Activated naive CD8-positive, alpha-beta T cell (primary cell): ENCODE results near the gene SIDT2.
"Not testable (repeated sequence)": the region's sequence is repeated elsewhere in the genome, so short reads cannot be mapped to it uniquely, and the experiment has no call there.

ENCODE experiments used
- H3K27ac Mint-ChIP-seq: one replicate; pipeline ENCODE4 v1.8.0; 2021; ENCODE audit warnings: mixed read lengths
- H3K27me3 Mint-ChIP-seq: one replicate; pipeline ENCODE4 v1.8.0; 2021; ENCODE audit warnings: mixed read lengths
- H3K36me3 Mint-ChIP-seq: one replicate; pipeline ENCODE4 v1.8.0; 2021; ENCODE audit warnings: mixed read lengths
- H3K4me1 Mint-ChIP-seq: one replicate; pipeline ENCODE4 v1.8.0; 2021; ENCODE audit warnings: low read depth, mixed read lengths
- H3K4me3 Mint-ChIP-seq: one replicate; pipeline ENCODE4 v1.8.0; 2021; ENCODE audit warnings: mild to moderate bottlenecking, mixed read lengths
- H3K9me3 Mint-ChIP-seq: one replicate; pipeline ENCODE4 v1.8.0; 2021; ENCODE audit warnings: low read depth, mixed read lengths

The SIDT2 gene

GRCh38 chr11:117201658-117202305, 23.2 kb downstream of the SIDT2 start:
- H3K27me3 Mint-ChIP-seq: no peaks in the 10 kb centered on the region
- H3K9me3 Mint-ChIP-seq: no peaks in the 10 kb centered on the region
- peak overlapping the region; percentile 16 for H3K27ac Mint-ChIP-seq
- peaks cover 2% of the 10 kb centered on the region for H3K36me3 Mint-ChIP-seq
- no peak overlapping the region for H3K4me3 Mint-ChIP-seq
- no peaks in the 10 kb centered on the region for H3K4me1 Mint-ChIP-seq

GRCh38 chr11:117202386-117203068, 24.0 kb downstream of the SIDT2 start:
- Mint-ChIP-seq H3K27ac (no peak overlapping the region), H3K4me3 (no peak overlapping the region), H3K4me1 (no peaks in the 10 kb centered on the region), H3K27me3 (no peaks in the 10 kb centered on the region), H3K36me3 (peaks cover 2% of the 10 kb centered on the region), H3K9me3 (no peaks in the 10 kb centered on the region)

GRCh38 chr11:117203069-117203407, 24.5 kb downstream of the SIDT2 start:
- Mint-ChIP-seq H3K36me3 (peaks cover 2% of the 10 kb centered on the region), H3K4me1 (no peaks in the 10 kb centered on the region), H3K9me3 (no peaks in the 10 kb centered on the region), H3K27me3 (no peaks in the 10 kb centered on the region), H3K4me3 (no peak overlapping the region), H3K27ac (peak overlapping the region; percentile 41)

- H3K4me3 Mint-ChIP-seq: no peak overlapping the region
- peak overlapping the region; percentile 28 for H3K27ac Mint-ChIP-seq
- H3K9me3 Mint-ChIP-seq: no peaks in the 10 kb centered on the region
- H3K27me3 Mint-ChIP-seq: no peaks in the 10 kb centered on the region
- no peaks in the 10 kb centered on the region for H3K4me1 Mint-ChIP-seq
- H3K36me3 Mint-ChIP-seq: peaks cover 2% of the 10 kb centered on the region
Measured at GRCh38 chr11:117204283-117205080, 25.9 kb downstream of the SIDT2 start.

GRCh38 chr11:117205211-117205818, 26.8 kb downstream of the SIDT2 start:
- Mint-ChIP-seq H3K27me3 (no peaks in the 10 kb centered on the region), H3K4me1 (no peaks in the 10 kb centered on the region), H3K4me3 (no peak overlapping the region), H3K36me3 (peaks cover 2% of the 10 kb centered on the region), H3K9me3 (no peaks in the 10 kb centered on the region), H3K27ac (peak overlapping the region; percentile 34)

- not testable (repeated sequence) for H3K9me3 Mint-ChIP-seq, H3K36me3 Mint-ChIP-seq, H3K4me1 Mint-ChIP-seq, H3K4me3 Mint-ChIP-seq, H3K27me3 Mint-ChIP-seq, H3K27ac Mint-ChIP-seq
Measured at GRCh38 chr11:117206111-117206510, 27.6 kb downstream of the SIDT2 start.

- H3K36me3 Mint-ChIP-seq, H3K27me3 Mint-ChIP-seq, H3K4me1 Mint-ChIP-seq, H3K4me3 Mint-ChIP-seq, H3K27ac Mint-ChIP-seq, H3K9me3 Mint-ChIP-seq: not testable (repeated sequence)
Measured at GRCh38 chr11:117206859-117207258, 28.3 kb downstream of the SIDT2 start.

- H3K9me3 Mint-ChIP-seq, H3K36me3 Mint-ChIP-seq, H3K4me3 Mint-ChIP-seq, H3K27ac Mint-ChIP-seq, H3K4me1 Mint-ChIP-seq, H3K27me3 Mint-ChIP-seq: not testable (repeated sequence)
Measured at GRCh38 chr11:117207481-117207880, 28.9 kb downstream of the SIDT2 start.

GRCh38 chr11:117208710-117209109, 30.2 kb downstream of the SIDT2 start:
- not testable (repeated sequence) for H3K27ac Mint-ChIP-seq, H3K9me3 Mint-ChIP-seq, H3K36me3 Mint-ChIP-seq, H3K4me3 Mint-ChIP-seq, H3K27me3 Mint-ChIP-seq, H3K4me1 Mint-ChIP-seq

- not testable (repeated sequence) for H3K27ac Mint-ChIP-seq, H3K36me3 Mint-ChIP-seq, H3K4me1 Mint-ChIP-seq, H3K9me3 Mint-ChIP-seq, H3K27me3 Mint-ChIP-seq, H3K4me3 Mint-ChIP-seq
Measured at GRCh38 chr11:117209351-117210125, 31.0 kb downstream of the SIDT2 start.

GRCh38 chr11:117210620-117211019, 32.1 kb downstream of the SIDT2 start:
- H3K4me1 Mint-ChIP-seq: peaks cover 3% of the 10 kb centered on the region
- no peak overlapping the region for H3K4me3 Mint-ChIP-seq
- peak overlapping the region; percentile 47 for H3K27ac Mint-ChIP-seq
- H3K9me3 Mint-ChIP-seq: no peaks in the 10 kb centered on the region
- H3K36me3 Mint-ChIP-seq: peaks cover 7% of the 10 kb centered on the region
- H3K27me3 Mint-ChIP-seq: no peaks in the 10 kb centered on the region

- Mint-ChIP-seq H3K27me3 (no peaks in the 10 kb centered on the region), H3K36me3 (peaks cover 7% of the 10 kb centered on the region), H3K4me1 (peaks cover 3% of the 10 kb centered on the region), H3K27ac (peak overlapping the region; percentile 37), H3K9me3 (no peaks in the 10 kb centered on the region), H3K4me3 (no peak overlapping the region)
Measured at GRCh38 chr11:117212697-117213355, 34.3 kb downstream of the SIDT2 start.

GRCh38 chr11:117214404-117215110, 36.0 kb downstream of the SIDT2 start:
- Mint-ChIP-seq H3K4me3 (no peak overlapping the region), H3K36me3 (peaks cover 7% of the 10 kb centered on the region), H3K27me3 (no peaks in the 10 kb centered on the region), H3K4me1 (peaks cover 3% of the 10 kb centered on the region), H3K9me3 (no peaks in the 10 kb centered on the region), H3K27ac (no peak overlapping the region)
